AG04449 (cell line): ENCODE measurements around the gene ATAD1.

Source experiments
- CTCF ChIA-PET: fragments of 350-600 bp; formaldehyde crosslinking; extraction: SDS; loops from one replicate; lab custom pipeline; 2021; ENCODE audit warnings: antibody characterized with exemption; lab: Yijun Ruan, JAX
- POLR2A ChIA-PET: fragments of 400-600, 350-600 bp; formaldehyde crosslinking; extraction: SDS; loops from one replicate; lab custom pipeline; 2020; ENCODE audit warnings: antibody characterized with exemption, inconsistent platforms; lab: Yijun Ruan, JAX
- DNase-seq: peaks from one replicate; pipeline ENCODE4 v3.0.0-alpha.2; 2010; ENCODE audit warnings: low read depth, low spot score
- H3K4me3 ChIP-seq: 2 replicates; pipeline ENCODE4 v1.5.1; 2011; ENCODE audit warnings: low read depth, mild to moderate bottlenecking, control low read depth, low read length
- CTCF ChIP-seq: IDR thresholded peaks from one replicate; pipeline ENCODE4 v1.5.1; 2011; ENCODE audit warnings: mild to moderate bottlenecking, moderate library complexity, low read length, control low read depth, inconsistent platforms; ENCODE audit not compliant: insufficient read depth; ENCODE audit errors: missing control alignments

The ATAD1 gene

GRCh38 chr10:87763086-87763861 lies 54.8 kb downstream of the ATAD1 start:
- H3K4me3 ChIP-seq: no peak overlapping the region
- DNase-seq: no peak
- POLR2A ChIA-PET: no interaction called here
- CTCF ChIA-PET: interaction anchor here (4.4 kb wide), 1 partner anchor 9 kb away, joined by 27 read pairs; no protein-coding TSS in a partner anchor
- TF ChIP-seq CTCF: no peak

GRCh38 chr10:87761892-87762291 lies 56.1 kb downstream of the ATAD1 start:
- CTCF ChIA-PET: interaction anchor here (1.1 to 4.4 kb wide), 2 partner anchors 11 to 229 kb away, joined by 4 to 27 read pairs; no protein-coding TSS in a partner anchor
- no peak for DNase-seq
- POLR2A ChIA-PET: no interaction called here
- no peak for TF ChIP-seq CTCF
- no peak overlapping the region for H3K4me3 ChIP-seq

GRCh38 chr10:87761153-87761552 lies 56.9 kb downstream of the ATAD1 start:
- ChIA-PET CTCF (interaction anchor here (0.8 to 4.4 kb wide), 3 partner anchors 11 to 228 kb away, joined by 3 to 27 read pairs (median 4); no protein-coding TSS in a partner anchor), POLR2A (no interaction called here)
- TF ChIP-seq CTCF: no peak
- no peak overlapping the region for H3K4me3 ChIP-seq
- no peak for DNase-seq

- CTCF ChIA-PET: interaction anchor here (0.8 to 4.4 kb wide), 6 partner anchors 8 to 100 kb away, joined by 3 to 27 read pairs (median 3); no protein-coding TSS in a partner anchor
- no peak for DNase-seq
- no peak for TF ChIP-seq CTCF
- POLR2A ChIA-PET: interaction anchor here (0.7 kb wide), 1 partner anchor 57 kb away, joined by 3 read pairs; the partner anchor contains the start of gene ATAD1
- H3K4me3 ChIP-seq: no peak overlapping the region
These were observed 57.7 kb downstream of the ATAD1 start for GRCh38 chr10:87760195-87760905.

GRCh38 chr10:87759551-87759950 lies 58.5 kb downstream of the ATAD1 start:
- CTCF ChIA-PET: interaction anchor here (0.9 to 4.4 kb wide), 5 partner anchors 9 to 99 kb away, joined by 3 to 27 read pairs (median 3); no protein-coding TSS in a partner anchor
- DNase-seq: no peak
- no peak overlapping the region for H3K4me3 ChIP-seq
- POLR2A ChIA-PET: no interaction called here
- no peak for TF ChIP-seq CTCF

GRCh38 chr10:87757685-87758084 lies 60.3 kb downstream of the ATAD1 start:
- DNase-seq: no peak
- POLR2A ChIA-PET: no interaction called here
- H3K4me3 ChIP-seq: no peak overlapping the region
- TF ChIP-seq CTCF: no peak
- CTCF ChIA-PET: interaction anchor here (0.8 to 0.9 kb wide), 2 partner anchors 9 to 16 kb away, joined by 3 read pairs; no protein-coding TSS in a partner anchor
